H1 (cell line): Measurements from ENCODE around the gene MUC5B. TPM values are rescaled to one million over a fixed set of nuclear protein-coding genes. Genes with fewer than 3 reads are reported as not detected.

Experiments
- HDAC2 ChIP-seq, 2 experiments: fragments of 300-600 bp in 1 of 2; sonication (generic) in 1 of 2; IDR thresholded peaks; 2 replicates each; pipeline ENCODE4 v1.6.1; 2011 to 2012; ENCODE audit warnings: low read depth in 2 of 2, low read length in 2 of 2, mild to moderate bottlenecking in 2 of 2, moderate library complexity in 2 of 2, borderline replicate concordance in 1 of 2, inconsistent platforms in 1 of 2
- polyA plus RNA-seq, 7 experiments: library from polyadenylated mRNA; depleted of rRNA in 3 of 7; stranded (reverse) in 5 of 7; unstranded in 2 of 7; fragments of >200 nt in 5 of 7; fragments of 200-250 nt in 2 of 7; gene quantifications; 1 replicate in 5 of 7; 2 replicates in 1 of 7; 4 replicates in 1 of 7; pipeline versions ENCODE4 v1.2.1 to v1.2.3, GENCODE V29; 2011 to 2013; ENCODE audit warnings: missing spikeins in 2 of 7, mixed read lengths in 2 of 7
- total RNA-seq: library from RNA; stranded (reverse); fragmentation: NEBNext Ultra II Directional; extraction: Animal tissue kit (Norgen Biotek cat#: 25700); gene quantifications from 2 replicates; pipeline ENCODE4 v1.2.1, GENCODE V29; 2021
- TF ChIP-seq, protein P1 (sequence below): fragments of 300-600 bp; sonication (generic); IDR thresholded peaks from 2 replicates; pipeline ENCODE4 v1.7.1; 2012; ENCODE audit warnings: low read length, moderate library complexity, mild to moderate bottlenecking, inconsistent platforms; ENCODE audit not compliant: insufficient replicate concordance
- TF ChIP-seq, protein P2 (sequence below): IDR thresholded peaks from 2 replicates; pipeline ENCODE4 v1.6.1; 2011; ENCODE audit warnings: low read length, improper control_type of control experiment

Gene MUC5B
- total and polyA plus RNA-seq, 2 of the 8 experiments (the other 6 are each of a cell fraction or from before 2014, with no cell fraction given), result 0.02 to 0.03 TPM

DNA sequence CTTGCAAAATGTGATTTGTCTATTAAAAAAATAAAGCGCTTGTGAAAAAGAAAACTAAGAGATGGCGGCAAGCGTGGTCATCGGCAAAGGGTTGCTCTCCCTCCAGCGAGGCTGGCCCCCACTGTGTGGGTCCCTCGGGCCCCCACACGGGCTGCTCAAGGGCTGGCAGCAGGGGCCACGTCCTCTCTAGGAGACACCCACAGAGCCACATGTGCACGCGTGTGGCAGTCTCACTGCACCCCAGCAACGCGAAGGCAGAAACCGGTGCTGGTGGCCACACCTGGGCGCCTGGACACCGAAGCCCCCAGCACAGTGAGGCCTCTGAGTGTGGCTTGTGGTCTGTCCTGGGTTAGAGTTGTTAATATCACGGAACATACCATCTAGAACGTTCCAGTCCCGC lies 52.2 kb downstream of the MUC5B start (continued):
- TF ChIP-seq, protein P1, sequence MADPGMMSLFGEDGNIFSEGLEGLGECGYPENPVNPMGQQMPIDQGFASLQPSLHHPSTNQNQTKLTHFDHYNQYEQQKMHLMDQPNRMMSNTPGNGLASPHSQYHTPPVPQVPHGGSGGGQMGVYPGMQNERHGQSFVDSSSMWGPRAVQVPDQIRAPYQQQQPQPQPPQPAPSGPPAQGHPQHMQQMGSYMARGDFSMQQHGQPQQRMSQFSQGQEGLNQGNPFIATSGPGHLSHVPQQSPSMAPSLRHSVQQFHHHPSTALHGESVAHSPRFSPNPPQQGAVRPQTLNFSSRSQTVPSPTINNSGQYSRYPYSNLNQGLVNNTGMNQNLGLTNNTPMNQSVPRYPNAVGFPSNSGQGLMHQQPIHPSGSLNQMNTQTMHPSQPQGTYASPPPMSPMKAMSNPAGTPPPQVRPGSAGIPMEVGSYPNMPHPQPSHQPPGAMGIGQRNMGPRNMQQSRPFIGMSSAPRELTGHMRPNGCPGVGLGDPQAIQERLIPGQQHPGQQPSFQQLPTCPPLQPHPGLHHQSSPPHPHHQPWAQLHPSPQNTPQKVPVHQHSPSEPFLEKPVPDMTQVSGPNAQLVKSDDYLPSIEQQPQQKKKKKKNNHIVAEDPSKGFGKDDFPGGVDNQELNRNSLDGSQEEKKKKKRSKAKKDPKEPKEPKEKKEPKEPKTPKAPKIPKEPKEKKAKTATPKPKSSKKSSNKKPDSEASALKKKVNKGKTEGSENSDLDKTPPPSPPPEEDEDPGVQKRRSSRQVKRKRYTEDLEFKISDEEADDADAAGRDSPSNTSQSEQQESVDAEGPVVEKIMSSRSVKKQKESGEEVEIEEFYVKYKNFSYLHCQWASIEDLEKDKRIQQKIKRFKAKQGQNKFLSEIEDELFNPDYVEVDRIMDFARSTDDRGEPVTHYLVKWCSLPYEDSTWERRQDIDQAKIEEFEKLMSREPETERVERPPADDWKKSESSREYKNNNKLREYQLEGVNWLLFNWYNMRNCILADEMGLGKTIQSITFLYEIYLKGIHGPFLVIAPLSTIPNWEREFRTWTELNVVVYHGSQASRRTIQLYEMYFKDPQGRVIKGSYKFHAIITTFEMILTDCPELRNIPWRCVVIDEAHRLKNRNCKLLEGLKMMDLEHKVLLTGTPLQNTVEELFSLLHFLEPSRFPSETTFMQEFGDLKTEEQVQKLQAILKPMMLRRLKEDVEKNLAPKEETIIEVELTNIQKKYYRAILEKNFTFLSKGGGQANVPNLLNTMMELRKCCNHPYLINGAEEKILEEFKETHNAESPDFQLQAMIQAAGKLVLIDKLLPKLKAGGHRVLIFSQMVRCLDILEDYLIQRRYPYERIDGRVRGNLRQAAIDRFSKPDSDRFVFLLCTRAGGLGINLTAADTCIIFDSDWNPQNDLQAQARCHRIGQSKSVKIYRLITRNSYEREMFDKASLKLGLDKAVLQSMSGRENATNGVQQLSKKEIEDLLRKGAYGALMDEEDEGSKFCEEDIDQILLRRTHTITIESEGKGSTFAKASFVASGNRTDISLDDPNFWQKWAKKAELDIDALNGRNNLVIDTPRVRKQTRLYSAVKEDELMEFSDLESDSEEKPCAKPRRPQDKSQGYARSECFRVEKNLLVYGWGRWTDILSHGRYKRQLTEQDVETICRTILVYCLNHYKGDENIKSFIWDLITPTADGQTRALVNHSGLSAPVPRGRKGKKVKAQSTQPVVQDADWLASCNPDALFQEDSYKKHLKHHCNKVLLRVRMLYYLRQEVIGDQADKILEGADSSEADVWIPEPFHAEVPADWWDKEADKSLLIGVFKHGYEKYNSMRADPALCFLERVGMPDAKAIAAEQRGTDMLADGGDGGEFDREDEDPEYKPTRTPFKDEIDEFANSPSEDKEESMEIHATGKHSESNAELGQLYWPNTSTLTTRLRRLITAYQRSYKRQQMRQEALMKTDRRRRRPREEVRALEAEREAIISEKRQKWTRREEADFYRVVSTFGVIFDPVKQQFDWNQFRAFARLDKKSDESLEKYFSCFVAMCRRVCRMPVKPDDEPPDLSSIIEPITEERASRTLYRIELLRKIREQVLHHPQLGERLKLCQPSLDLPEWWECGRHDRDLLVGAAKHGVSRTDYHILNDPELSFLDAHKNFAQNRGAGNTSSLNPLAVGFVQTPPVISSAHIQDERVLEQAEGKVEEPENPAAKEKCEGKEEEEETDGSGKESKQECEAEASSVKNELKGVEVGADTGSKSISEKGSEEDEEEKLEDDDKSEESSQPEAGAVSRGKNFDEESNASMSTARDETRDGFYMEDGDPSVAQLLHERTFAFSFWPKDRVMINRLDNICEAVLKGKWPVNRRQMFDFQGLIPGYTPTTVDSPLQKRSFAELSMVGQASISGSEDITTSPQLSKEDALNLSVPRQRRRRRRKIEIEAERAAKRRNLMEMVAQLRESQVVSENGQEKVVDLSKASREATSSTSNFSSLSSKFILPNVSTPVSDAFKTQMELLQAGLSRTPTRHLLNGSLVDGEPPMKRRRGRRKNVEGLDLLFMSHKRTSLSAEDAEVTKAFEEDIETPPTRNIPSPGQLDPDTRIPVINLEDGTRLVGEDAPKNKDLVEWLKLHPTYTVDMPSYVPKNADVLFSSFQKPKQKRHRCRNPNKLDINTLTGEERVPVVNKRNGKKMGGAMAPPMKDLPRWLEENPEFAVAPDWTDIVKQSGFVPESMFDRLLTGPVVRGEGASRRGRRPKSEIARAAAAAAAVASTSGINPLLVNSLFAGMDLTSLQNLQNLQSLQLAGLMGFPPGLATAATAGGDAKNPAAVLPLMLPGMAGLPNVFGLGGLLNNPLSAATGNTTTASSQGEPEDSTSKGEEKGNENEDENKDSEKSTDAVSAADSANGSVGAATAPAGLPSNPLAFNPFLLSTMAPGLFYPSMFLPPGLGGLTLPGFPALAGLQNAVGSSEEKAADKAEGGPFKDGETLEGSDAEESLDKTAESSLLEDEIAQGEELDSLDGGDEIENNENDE, result no peak
- no peak for TF ChIP-seq HDAC2 (IDR thresholded peaks at IDR 0.05; ENCODE audit: borderline replicate concordance in 1 of 2, low read depth in 2 of 2, low read length in 2 of 2)
- TF ChIP-seq, protein P2, sequence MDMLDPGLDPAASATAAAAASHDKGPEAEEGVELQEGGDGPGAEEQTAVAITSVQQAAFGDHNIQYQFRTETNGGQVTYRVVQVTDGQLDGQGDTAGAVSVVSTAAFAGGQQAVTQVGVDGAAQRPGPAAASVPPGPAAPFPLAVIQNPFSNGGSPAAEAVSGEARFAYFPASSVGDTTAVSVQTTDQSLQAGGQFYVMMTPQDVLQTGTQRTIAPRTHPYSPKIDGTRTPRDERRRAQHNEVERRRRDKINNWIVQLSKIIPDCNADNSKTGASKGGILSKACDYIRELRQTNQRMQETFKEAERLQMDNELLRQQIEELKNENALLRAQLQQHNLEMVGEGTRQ, result no peak
